RPMI7951 (cell line): ENCODE results near the gene DLX3. TPM values are rescaled to one million over a fixed set of nuclear protein-coding genes. Genes with fewer than 3 reads are reported as not detected.

Experiments
- DNase-seq: peaks from one replicate; pipeline ENCODE4 v3.0.0-alpha.2; 2012; ENCODE audit warnings: low read depth
- total RNA-seq: library from RNA; depleted of rRNA; stranded (reverse); fragments of >200 nt; shearing (Covaris generic); gene quantifications from 2 replicates; pipeline ENCODE4 v1.2.3, GENCODE V29; 2014; rRNA removed

The DLX3 gene
- total RNA-seq, 1 experiment from 2014 or later = not detected

DNA sequence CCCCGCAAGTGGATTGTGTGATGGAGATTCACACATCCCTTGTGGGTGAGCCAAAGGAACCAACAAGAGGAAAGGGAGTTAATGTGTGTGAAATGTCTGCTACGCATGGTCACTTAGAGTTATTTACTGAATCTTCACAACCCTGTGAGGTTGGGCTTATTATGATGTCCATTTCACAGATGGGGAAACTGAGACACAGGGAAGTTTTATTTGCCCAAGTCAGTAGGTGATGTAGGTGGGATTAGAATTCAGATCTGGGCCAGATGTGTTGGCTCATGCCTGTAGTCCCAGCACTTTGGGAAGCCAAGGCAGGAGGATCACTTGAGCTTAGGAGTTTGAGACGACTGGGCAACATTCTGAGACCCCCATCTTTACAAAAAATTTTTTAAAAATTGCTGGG is 37.7 kb downstream of the DLX3 start:
- no peak for DNase-seq

DNA sequence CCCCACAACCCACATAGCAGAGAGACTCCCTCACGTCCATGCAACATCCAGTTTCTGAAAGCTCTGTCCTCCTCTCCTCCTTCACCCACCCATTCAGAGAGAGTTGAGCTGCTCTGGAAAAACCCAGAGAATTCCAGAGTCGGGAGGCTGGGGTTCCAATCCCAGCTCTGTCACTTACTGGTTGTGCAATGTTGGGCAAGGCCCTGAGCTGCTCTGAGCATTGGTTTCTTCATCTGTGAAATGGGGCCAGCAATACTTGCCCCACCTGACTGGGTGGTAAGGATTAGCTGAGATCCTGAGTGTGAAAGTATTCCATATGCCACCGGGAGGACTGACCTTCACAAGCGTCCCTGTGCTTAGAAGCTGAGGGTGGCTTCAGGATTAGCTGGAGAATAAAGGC is 38.2 kb downstream of the DLX3 start:
- no peak for DNase-seq

DNA sequence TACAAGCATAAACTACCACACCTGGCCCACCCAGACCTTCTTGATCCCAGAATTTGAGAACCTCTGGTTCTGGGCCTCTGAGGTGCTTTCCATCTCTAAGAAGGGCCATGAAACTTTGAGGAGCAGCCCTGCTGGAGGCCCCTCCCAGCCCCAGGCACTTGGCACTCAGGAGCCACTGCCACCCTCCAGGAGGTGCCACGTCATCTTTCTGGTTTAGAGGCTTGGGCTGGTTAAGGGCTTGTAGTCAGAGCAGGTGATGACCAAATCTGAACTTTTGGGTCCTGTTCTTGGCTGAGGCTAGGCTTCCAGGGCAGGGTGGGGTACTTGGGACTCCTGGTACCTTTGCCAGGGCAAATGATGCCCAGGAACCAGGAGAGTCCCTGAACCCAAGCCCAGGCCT is 39.9 kb downstream of the DLX3 start:
- peak; percentile 41 for DNase-seq

DNA sequence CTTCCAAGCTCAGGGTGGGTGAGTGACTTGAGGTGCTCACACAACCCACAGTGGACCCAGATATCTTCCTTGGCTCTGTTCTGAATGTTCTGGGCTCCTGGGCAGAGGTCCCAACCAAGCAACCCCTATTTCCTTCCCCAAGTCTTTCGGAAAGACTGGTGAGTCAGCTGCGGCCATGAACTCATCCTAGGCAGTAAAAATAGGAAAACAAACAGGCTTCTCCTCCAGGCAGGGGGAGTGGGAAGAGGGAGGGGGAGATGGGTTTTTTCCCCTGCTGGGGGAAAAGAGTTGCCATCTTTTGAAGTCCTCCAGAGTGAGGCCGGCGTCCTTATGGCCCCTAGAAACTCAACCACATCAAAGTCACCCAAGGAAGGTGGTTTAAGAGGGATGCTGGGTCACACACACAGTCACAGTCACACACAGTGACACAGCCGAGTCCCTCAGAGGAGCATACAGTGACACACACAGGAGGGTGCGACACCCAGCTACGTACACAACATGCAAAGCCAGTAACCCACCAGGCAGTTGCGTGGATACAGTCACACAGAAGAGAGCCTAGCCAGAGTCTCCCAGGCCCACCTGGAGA is 42.0 kb downstream of the DLX3 start:
- DNase-seq = peak; percentile 44

DNA sequence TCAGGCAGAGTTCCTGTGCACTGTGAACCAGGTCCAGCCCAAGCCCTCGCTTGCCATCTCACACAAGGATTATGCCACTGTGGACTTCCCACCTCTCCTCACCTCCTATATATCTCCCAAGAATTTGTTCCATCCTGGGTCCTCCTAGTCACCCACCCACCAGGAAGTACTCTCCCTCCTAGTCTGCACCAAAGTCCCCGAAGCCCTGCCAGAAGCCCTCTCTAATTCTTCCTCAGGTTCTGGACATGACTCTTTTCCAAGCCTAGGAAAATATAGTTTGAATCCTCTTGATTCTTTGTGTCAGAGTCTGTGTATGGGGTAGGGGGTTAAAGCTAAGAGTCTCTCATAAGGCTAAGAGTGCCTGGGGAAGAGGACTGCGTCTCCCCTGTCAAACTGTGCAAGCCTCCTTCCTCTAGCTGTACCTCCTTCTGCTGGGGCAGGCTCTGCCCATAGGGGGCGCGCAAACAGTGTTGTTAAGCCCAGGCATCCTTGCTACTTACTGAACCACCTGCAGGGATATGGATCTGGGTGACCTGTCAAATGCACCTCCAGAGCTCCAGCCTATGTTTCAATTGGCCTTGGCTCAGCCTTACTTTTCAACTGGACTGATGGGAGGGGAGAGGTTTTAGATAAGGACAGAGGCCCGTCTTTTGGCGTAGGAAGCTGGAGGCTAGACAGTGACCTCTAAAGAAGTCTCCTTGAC is 42.7 kb downstream of the DLX3 start:
- DNase-seq = peak; percentile 53

DNA sequence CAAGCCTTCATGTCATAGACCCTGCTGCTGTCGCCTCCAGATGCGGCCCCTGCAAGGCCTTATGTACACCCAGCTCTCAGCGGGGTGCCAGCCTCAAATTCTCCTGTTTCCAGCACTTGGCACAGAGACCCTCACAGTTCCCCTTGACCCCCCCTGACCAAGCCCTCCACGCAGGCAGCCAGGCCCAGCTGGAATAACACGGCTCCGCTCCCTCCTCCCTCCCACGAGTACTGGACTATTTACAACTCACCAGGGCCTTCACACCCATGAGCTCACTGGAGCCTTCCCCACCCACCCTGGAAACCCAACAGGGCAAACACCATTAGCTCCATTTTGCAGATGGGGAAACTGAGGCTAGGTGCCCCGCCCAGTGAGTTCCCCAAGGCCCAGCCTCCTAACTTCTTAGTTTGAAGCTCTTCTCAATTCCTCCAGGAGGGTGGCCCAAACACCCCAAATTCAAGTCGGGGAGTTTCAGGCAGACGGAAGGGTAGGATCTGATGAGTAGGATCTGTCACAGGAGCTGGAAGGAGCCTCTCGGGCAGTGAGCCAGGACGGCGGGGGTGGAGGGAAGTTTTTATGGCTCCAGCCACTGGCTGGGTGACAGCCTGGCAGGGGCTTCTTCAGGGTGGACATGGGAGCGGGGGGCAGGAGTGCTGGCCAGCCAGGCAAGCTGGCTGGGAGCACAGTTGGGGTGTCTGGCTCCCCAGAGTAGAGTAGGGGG is 43.5 kb downstream of the DLX3 start:
- DNase-seq = peak; percentile 41

DNA sequence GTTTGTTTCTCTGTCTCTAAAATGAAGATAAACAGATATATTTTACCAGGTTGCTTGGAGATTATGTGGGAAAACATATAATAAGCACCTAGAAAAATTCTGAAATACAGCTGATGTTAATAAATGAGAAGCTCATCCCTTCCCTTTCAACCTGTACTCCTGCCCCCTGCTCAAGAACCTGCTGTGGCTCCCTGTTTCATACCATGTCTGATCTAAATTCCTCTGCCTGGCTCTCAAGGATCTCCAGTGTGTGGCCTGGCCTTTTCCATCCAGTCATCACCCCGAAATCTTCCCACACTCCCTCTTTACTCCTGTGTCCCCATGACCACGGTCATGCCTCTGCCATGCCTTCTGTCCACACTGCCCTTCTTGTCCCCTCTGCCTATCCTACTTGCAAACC is 45.4 kb downstream of the DLX3 start:
- no peak for DNase-seq

DNA sequence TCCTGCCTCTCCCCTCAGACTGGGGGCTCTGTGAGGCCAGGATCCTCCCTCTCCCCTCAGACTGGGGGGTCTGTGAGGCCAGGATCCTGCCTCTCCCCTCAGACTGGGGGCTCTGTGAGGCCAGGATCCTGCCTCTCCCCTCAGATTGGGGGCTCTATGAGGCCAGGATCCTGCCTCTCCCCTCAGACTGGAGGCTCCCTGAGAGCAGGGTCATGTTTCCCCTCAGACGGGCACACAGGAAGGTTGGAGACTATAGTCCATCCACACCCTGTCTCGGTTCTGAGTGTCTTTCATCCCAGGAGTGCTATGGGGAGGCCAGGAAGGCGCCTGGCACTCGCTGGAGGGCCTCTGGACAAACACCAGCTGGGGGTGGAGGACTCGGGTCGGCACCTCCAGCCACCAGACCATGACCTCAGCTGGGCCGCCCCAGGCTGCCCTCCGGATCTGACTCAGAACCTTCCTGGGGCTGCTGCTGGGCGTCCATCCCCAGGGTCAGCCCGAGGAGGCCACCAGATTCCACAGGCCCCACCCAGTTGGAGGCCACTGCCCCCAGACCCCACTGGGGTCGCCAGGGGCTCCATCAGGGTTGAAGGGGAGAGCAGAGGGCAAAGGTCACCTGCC is 48.0 kb downstream of the DLX3 start:
- peak; percentile 77 for DNase-seq

DNA sequence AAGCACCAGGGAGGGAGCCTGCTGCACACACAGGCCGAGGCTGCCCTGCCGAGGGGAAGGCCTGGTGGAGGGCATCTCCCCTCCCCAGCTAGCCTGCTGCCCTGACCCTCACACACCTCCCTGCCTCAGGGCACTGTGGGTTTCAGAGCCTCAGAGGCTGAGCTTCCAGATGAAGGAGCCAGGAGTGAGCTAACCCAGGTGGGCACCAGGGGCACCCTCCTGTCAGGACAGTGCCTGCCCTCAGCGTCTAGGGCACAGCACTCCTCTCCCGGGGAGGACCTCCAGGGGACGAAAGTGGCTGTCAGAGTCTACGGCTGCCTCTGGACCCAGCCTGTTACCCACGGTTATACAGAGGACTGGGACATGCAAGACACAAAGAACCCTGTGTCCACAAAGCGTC is 48.8 kb downstream of the DLX3 start:
- DNase-seq = no peak

DNA sequence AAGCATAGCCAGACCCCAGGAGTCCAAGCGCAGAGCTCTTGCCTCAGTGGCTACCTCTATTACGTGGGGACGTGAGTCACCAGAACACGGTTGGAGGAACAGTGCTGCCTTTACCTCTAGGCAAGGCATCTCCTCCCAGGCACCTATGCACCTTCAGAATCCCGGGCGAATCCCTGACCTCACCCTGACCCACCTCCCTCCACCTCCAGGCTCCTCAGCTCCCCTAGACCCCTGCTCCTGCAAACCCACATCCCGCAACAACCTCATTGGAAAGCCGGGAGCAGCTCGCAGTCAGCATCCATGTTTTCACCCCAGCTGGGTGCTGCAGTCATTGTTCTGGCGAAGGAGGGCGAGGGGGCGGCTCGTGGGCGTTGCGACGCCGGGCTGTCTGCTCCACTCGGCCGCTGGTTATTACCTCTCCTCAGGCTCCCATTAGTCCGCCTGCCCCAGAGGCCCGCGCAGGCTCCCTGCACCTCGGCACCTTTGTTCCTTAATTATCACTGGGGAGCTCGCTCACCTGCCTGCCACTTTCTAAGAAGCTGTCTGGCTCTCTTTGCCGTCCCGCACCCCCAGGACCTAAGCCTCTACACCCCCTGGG is 50.7 kb downstream of the DLX3 start:
- DNase-seq = no peak

DNA sequence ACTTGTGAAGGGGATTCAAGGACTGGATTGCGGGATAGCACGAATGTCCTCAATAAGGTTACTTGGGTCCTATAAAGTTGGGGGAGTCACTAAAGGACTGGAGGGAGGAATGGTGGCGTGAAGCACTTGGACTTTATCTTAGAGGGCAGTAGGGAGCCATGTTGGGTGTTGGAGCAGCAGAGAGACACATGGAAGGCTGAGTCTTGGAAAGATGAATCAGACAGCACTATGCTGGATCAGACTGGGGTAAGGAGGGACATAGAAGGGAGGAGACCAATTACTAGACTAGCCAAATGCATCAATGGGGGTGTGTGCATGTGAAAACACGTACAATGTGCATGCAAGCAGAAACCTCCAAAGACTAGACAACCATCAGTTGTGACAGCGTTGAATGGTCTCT is 52.1 kb downstream of the DLX3 start:
- DNase-seq = no peak

DNA sequence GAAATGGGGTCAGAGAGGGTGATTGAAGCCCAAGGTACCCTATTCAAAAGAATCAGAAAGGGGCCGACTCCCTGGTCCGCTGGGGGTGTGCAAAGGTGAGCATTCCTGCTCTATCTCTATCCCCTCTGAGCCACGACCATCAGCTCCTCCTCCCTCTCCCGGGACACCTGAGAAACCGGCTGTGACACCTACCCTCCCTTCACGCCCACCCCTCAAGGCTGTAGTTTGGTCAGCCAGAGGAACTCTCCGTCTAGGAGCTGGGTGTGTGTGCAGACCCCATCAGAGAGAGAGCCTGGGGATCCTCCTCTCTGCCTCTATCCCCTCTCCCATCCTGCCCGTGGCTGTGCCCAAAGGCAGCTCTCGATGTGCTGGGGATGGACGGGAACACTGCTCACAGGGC is 53.6 kb downstream of the DLX3 start:
- no peak for DNase-seq

Other genes starting within 250 kb of the DLX3 start
- 3.5 and 5.3 TPM in 2 replicates for gene FAM117A, start 231.1 kb downstream of the DLX3 start, total RNA-seq
- gene KAT7, start 206.5 kb downstream of the DLX3 start, total RNA-seq = 32.6 and 38.1 TPM in 2 replicates
- gene TAC4, start 147.2 kb downstream of the DLX3 start, total RNA-seq = not detected in 2 replicates
- gene DLX4, start 26.0 kb downstream of the DLX3 start, total RNA-seq = not detected in 2 replicates
- gene ITGA3, start 60.9 kb upstream of the DLX3 start, total RNA-seq = 213 and 279 TPM in 2 replicates
- gene PDK2, start 100.1 kb upstream of the DLX3 start, total RNA-seq = 13.9 and 19.2 TPM in 2 replicates
- gene SAMD14, start 134.9 kb upstream of the DLX3 start, total RNA-seq = 0.10 and 0.24 TPM in 2 replicates
- gene PPP1R9B, start 155.5 kb upstream of the DLX3 start, total RNA-seq = 9.5 and 12.8 TPM in 2 replicates
- gene SGCA, start 170.8 kb upstream of the DLX3 start, total RNA-seq = not detected in 2 replicates
- 239 and 259 TPM in 2 replicates for gene COL1A1, start 206.4 kb upstream of the DLX3 start, total RNA-seq